ENCODE data around the gene SCCPDH. TPM values are rescaled to one million over a fixed set of nuclear protein-coding genes. Genes with fewer than 3 reads are reported as not detected.

The SCCPDH gene
- total RNA-seq, 1 donor from 2014 or later, result 34.1 TPM

DNA sequence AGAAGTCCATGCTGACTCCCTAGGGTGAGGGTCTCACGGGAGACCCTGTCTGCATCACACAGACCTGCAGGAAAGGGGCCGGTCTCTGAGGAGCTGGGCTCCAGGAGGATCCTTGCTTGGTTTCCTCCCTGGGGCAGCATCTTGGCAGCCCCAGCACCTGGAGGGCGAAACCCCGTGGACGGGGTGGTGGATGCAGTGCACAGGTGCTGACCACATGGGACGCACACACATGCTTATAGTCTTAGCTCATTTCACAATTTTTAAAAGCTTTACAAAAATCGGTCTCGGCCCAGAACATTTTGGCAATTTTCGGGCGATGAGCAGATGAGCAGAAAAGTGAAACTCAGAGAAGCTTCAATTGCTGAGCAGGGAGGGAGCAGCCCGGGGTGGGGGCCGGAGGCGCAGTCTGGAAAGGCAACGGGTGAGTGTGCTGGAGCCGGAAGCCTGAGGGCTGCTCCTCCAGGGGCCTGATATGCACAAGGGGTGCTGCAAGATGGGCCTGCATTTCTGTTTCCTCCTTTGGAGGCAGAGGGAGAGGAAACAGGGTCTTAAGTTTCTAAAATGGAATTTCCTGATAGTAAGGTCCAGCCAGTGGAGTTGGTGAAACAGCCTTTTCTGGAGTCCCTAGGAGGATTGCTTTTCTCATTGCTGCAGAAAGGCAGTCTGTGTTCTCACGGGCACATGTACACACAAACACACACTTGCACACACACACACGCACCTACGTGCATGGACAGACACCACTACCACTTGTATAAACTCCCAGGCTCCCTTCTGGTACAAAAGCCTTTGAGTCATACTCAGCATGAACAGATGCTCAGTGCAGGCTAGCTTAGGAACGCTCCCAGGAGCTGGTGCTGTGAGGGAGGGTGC is 60.6 kb downstream of the SCCPDH start:
- Mint-ChIP-seq H3K27me3 (no peaks in the 10 kb centered on the region), H3K4me3 (no peak overlapping the region), H3K9me3 (no peaks in the 10 kb centered on the region), H3K27ac (no peak overlapping the region), H3K36me3 (peaks cover 5% of the 10 kb centered on the region), H3K4me1 (ENCODE audit: unreplicated experiment) (peaks cover 4% of the 10 kb centered on the region)
- DNase-seq (ENCODE audit: extremely low spot score, unreplicated experiment), result no peak
- TF ChIP-seq, protein P1, sequence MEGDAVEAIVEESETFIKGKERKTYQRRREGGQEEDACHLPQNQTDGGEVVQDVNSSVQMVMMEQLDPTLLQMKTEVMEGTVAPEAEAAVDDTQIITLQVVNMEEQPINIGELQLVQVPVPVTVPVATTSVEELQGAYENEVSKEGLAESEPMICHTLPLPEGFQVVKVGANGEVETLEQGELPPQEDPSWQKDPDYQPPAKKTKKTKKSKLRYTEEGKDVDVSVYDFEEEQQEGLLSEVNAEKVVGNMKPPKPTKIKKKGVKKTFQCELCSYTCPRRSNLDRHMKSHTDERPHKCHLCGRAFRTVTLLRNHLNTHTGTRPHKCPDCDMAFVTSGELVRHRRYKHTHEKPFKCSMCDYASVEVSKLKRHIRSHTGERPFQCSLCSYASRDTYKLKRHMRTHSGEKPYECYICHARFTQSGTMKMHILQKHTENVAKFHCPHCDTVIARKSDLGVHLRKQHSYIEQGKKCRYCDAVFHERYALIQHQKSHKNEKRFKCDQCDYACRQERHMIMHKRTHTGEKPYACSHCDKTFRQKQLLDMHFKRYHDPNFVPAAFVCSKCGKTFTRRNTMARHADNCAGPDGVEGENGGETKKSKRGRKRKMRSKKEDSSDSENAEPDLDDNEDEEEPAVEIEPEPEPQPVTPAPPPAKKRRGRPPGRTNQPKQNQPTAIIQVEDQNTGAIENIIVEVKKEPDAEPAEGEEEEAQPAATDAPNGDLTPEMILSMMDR (conservative IDR thresholded peaks at IDR 0.05), result no peak

DNA sequence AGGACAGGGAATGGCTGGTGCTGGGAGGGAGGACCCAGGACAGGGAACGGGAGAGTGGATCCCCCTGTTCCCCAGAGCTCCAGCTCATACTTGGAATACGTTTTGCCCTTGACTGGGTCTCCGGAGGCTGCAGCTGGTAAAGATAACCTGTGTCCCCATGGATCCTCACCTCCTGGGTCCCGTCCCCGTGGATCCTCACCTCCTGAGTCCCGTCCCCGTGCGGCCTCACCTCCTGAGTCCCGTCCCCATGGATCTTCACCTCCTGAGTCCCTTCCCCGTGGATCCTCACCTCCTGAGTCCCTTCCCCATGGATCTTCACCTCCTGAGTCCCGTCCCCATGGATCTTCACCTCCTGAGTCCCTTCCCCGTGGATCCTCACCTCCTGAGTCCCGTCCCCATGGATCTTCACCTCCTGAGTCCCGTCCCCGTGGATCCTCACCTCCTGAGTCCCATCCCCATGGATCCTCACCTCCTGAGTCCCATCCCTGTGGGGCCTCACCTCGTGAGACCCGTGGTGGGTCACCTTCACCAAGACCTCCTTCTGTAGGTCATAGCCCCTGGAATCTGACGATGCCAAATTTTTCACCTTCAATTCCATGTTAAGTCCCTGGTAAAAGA is 61.4 kb downstream of the SCCPDH start:
- TF ChIP-seq, protein P1 (conservative IDR thresholded peaks at IDR 0.05), result no peak
- Mint-ChIP-seq H3K4me1 (ENCODE audit: unreplicated experiment) (peaks cover 4% of the 10 kb centered on the region), H3K27ac (peak overlapping the region; percentile 34), H3K9me3 (no peaks in the 10 kb centered on the region), H3K4me3 (no peak overlapping the region), H3K27me3 (no peaks in the 10 kb centered on the region), H3K36me3 (peaks cover 3% of the 10 kb centered on the region)
- no peak for DNase-seq (ENCODE audit: extremely low spot score, unreplicated experiment)

DNA sequence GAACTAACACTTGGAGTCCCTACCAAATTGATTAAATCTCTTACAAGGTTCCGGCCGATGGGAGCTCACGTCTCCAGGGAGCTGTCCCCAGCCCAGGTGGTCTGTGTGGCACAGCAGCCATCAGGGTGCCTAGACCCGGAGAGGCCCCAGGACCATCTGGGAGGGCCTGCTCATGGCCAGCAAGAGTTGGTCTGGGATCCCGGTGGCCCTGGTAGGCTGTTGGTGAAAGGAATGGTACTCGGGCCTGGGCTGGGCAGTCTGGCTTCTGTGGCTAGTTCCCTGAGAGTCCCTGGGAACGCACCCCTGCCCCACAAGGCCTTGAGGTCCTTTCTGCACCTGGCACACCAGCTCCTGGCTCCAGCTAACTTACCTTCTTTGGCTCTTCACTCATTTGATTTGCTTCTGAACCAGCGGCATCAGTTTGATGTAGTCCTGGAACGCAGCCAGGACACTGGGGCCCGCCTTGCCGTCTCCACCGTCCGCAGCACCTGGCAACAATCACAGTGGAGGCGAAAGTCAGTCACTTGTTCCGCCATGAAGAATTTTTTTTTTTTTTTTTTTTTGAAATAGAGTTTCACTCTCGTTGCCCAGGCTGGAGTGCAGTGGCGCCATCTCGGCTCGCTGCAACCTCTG is 62.5 kb downstream of the SCCPDH start:
- TF ChIP-seq, protein P1 (conservative IDR thresholded peaks at IDR 0.05), result no peak
- H3K4me1 Mint-ChIP-seq (ENCODE audit: unreplicated experiment), result peaks cover 4% of the 10 kb centered on the region
- DNase-seq (ENCODE audit: extremely low spot score, unreplicated experiment), result no peak
- H3K9me3 Mint-ChIP-seq, result no peaks in the 10 kb centered on the region
- H3K36me3 Mint-ChIP-seq, result no peaks in the 10 kb centered on the region
- no peak overlapping the region for H3K4me3 Mint-ChIP-seq
- no peaks in the 10 kb centered on the region for H3K27me3 Mint-ChIP-seq
- H3K27ac Mint-ChIP-seq, result no peak overlapping the region

DNA sequence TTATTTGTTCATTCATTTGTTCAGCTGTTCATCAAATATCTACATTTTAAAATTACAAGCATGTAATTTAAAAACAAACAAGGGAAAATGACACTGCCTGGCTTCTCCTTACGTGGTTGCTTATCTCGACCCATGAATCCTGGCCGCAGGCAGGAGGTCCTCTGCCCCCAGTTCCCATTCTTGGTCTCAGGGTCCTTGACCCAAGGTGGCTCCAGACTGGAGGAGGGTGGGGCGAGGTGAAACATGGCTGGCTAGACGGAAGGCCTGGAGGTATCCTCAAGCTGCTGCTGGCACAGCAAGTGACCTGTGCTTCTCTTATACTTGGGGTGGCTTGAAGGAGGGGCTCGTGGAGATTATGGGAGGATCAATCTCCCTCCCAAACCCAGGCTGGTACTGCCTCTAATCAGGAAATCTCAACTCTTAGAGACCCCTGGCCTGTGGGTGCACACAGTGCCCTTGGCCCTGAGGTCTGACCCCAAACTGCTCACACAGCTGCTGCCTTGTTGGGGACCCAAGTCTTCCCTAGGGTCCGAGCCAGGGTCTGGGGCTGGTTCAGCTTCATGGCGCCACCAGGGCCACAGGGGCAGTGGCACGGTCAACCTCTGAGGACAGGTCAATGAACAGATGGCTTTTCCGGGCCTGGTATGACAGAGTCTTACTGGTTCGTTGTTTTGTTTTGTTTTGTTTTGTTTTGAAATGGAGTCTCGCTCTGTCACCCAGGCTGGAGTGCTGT is 63.7 kb downstream of the SCCPDH start:
- no peaks in the 10 kb centered on the region for H3K27me3 Mint-ChIP-seq
- H3K4me3 Mint-ChIP-seq, result no peak overlapping the region
- DNase-seq (ENCODE audit: extremely low spot score, unreplicated experiment), result no peak
- TF ChIP-seq, protein P1 (conservative IDR thresholded peaks at IDR 0.05), result no peak
- no peak overlapping the region for H3K27ac Mint-ChIP-seq
- H3K4me1 Mint-ChIP-seq (ENCODE audit: unreplicated experiment), result peaks cover 7% of the 10 kb centered on the region
- no peaks in the 10 kb centered on the region for H3K36me3 Mint-ChIP-seq
- H3K9me3 Mint-ChIP-seq, result no peaks in the 10 kb centered on the region

DNA sequence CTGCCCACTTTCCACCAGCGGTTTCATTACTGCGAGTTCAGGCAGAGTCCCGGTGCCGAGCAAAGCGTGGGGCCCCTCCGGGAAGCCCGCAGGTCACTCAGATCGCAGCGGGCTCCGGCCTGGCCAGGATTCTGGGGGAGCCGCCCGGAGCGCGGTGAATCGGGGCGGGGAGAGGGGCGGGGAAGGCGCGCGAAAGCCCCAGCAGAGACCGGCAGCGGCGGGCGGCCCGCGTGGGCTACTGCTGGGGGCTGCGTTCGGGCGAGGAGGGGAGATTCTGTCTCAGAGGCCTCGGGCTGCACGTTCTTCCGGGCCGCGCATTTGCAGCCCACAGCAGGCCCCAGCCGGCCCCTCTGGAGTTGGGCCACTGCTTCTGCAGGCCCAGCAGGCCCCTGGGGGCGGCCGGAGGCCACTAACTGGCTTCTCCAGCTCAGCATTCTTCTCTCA is 64.7 kb downstream of the SCCPDH start:
- TF ChIP-seq, protein P1 (conservative IDR thresholded peaks at IDR 0.05), result no peak
- Mint-ChIP-seq H3K27me3 (no peaks in the 10 kb centered on the region), H3K4me3 (peak overlapping the region; percentile 27), H3K9me3 (no peaks in the 10 kb centered on the region), H3K4me1 (ENCODE audit: unreplicated experiment) (peaks cover 14% of the 10 kb centered on the region), H3K36me3 (no peaks in the 10 kb centered on the region), H3K27ac (no peak overlapping the region)
- DNase-seq (ENCODE audit: extremely low spot score, unreplicated experiment), result no peak

Data from type B pancreatic cell (in vitro differentiated cells).